GM12872 (cell line): ENCODE measurements around the gene STAG2.

Source experiments
- CTCF ChIP-seq: IDR thresholded peaks from 3 replicates; pipeline ENCODE4 v1.5.1; 2011; ENCODE audit warnings: low read depth, mild to moderate bottlenecking, low read length, moderate library complexity; ENCODE audit not compliant: insufficient read depth

STAG2 gene

GRCh38 chrX:123976706-123977316 is 15.3 kb downstream of the STAG2 start:
- TF ChIP-seq CTCF = no peak

GRCh38 chrX:123983240-123983639 is 21.7 kb downstream of the STAG2 start:
- TF ChIP-seq CTCF = no peak

- no peak for TF ChIP-seq CTCF
Observed at GRCh38 chrX:123986377-123986776, 24.9 kb downstream of the STAG2 start.

- TF ChIP-seq CTCF = no peak
Observed at GRCh38 chrX:123988423-123989111, 27.1 kb downstream of the STAG2 start.

- no peak for TF ChIP-seq CTCF
Observed at GRCh38 chrX:123989235-123989634, 27.7 kb downstream of the STAG2 start.

GRCh38 chrX:123990169-123990568 is 28.7 kb downstream of the STAG2 start:
- TF ChIP-seq CTCF = no peak

GRCh38 chrX:123990602-123991001 is 29.1 kb downstream of the STAG2 start:
- TF ChIP-seq CTCF = no peak
